KOPT-K1 (cell line): ENCODE measurements around the gene DNAH8.

Experiments
- H3K27ac ChIP-seq: fragments of 200-600 bp; sonication (generic); 2 replicates; pipeline ENCODE4 v1.5.1; 2016; ENCODE audit warnings: antibody characterized with exemption, mild to moderate bottlenecking, low read depth, low read length; ENCODE audit not compliant: poor library complexity, severe bottlenecking
- H3K36me3 ChIP-seq: fragments of 200-600 bp; sonication (generic); 2 replicates; pipeline ENCODE4 v1.5.1; 2017; ENCODE audit warnings: antibody characterized with exemption, mild to moderate bottlenecking, low read length, moderate library complexity; ENCODE audit not compliant: insufficient read depth
- H3K9me3 ChIP-seq: fragments of 200-600 bp; sonication (generic); 2 replicates; pipeline ENCODE4 v1.5.1; 2017; ENCODE audit warnings: antibody characterized with exemption, low read length, mild to moderate bottlenecking; ENCODE audit not compliant: insufficient read depth, poor library complexity, severe bottlenecking

The DNAH8 gene

DNA sequence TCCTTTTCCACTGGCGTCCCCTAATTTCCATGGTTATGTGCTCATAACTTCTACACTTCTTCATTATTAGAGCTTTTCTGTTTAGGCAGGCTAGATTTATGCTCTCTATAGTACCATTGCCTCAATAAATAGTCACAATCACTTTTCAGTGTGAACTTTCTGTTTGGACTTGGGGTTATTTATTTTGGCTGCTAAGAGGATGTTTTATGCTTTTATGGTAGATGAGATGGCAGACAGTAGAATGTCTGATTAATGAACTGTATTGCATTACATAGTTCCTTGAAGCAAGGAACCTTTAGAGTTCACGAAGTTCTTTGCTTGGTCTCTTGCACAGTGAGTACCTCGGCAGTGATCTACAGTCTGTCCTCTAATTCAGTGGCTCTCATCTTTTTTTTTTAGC lies 6.9 kb downstream of the DNAH8 start:
- Histone ChIP-seq H3K27ac (no peak overlapping the region), H3K36me3 (no peaks in the 10 kb centered on the region), H3K9me3 (no peaks in the 10 kb centered on the region)

DNA sequence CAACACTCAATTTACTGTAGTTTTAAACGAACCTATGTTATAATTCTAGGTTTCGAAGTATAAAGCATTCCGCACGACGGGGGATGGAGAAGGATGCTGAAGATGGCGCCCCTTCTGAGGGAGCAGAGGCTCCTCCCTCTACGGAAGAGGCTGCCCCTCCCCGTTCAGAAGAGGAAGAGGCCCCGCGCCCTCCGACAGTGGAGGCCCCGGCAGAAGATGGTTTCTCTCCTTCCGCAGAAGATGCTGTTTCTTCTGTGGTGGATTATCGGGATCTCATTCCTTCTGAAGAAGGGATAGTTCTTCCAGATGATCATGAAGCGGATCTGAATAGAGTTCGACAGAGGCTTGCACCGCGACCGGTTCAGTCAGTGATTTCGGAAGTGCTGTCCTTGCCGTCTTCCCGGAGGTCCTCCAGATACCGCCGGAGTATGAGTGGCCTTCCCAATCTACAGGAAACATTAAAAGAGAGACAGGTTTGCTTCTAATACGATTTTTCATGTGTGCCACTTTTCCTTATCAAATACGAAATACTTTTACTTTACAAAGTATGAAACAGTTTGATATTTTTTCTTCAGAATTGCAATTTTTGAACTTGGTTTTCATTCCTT lies 7.7 kb downstream of the DNAH8 start:
- Histone ChIP-seq H3K36me3 (no peaks in the 10 kb centered on the region), H3K27ac (no peak overlapping the region), H3K9me3 (no peaks in the 10 kb centered on the region)

DNA sequence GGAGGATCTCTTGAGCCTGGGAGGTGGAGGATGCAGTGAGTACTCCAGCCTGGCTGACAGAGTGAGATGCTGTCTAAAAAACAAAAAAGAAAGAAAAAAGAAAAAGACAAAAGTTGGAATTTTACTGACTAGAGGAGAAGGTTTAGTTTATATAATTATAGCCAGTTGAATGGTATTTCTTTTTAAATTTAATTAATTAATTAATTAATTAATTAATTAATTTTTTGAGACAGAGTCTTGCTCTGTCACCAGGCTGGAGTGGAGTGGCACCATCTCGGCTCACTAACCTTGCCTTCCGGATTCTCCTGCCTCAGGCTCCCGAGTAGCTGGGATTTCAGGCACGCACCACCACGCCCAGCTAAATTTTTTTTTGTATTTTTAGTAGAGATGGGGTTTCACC lies 8.7 kb downstream of the DNAH8 start:
- no peak overlapping the region for H3K27ac ChIP-seq
- H3K36me3 ChIP-seq: no peaks in the 10 kb centered on the region
- no peaks in the 10 kb centered on the region for H3K9me3 ChIP-seq

DNA sequence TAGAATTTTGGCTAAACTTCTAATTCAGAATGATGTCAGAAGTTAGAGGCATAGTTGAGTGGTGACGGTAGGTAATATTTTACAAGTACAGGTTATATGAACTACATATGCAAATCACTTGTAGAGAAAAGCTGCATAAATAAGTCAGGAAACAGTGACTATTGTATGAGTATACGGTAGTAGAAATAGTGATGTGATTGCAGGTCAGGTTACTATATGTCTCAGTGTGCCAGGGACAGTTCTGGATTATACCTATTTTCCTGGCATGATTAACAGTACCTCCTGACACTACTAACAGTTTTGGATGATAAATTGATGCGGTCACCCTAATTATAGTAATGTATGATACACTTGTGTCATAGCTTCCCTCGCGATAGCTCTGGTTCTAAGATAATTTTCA lies 9.2 kb downstream of the DNAH8 start:
- H3K27ac ChIP-seq: no peak overlapping the region
- no peaks in the 10 kb centered on the region for H3K9me3 ChIP-seq
- no peaks in the 10 kb centered on the region for H3K36me3 ChIP-seq

DNA sequence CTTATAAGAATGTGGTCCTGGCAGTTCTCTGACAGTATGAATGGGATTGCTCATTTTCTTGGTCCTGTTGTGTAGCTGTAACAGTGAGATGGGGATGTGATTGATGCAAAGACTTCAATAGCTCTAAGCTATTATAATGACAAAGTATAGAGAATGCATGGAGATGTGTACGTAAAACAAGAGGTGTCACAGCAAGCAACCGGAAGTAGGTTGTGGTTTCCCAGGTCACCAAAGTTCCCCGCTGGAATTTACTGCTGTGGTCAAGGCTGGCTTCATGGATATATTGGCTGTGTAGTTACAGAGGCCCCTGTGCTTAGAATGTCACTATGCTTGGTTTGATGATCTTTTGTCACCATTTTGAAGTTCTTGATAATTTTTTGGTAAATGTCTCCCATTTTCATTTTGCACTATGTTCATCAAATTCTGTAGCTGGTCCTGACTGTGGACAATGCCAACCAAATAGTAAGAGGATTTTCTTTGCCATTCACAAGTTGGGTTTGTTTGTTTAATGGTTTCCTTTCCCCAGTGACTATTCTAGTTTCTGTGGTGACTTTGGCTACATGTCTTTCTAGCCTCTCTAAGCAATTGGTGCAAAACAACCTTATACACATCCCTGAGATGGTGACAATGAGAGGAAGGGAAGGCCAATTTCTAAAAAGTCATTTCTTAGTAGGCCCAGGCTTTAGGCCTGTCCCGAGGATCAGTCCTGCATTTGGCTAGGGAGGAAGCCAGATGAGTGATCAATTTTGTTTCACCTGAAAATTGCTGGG lies 10.5 kb downstream of the DNAH8 start:
- Histone ChIP-seq H3K9me3 (no peaks in the 10 kb centered on the region), H3K36me3 (no peaks in the 10 kb centered on the region)

DNA sequence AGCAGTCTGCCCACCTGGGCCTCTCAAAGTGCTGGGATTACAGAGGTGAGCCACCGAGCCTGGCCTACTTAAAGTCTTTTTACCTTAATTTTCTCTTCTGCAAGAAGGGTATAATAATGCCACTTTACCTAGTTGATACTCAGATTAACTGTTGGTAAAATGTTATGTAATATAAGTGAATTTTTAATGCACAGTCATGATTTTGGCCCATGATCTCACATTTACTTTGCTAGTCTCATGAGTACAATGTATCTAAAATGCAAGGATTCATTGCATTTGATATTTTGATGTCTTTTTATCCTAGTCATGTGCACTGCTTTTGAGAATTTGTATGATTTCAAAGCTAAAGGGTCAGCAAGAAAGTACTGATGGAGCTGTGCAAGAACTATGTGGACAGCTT lies 13.1 kb downstream of the DNAH8 start:
- no peaks in the 10 kb centered on the region for H3K9me3 ChIP-seq
- H3K36me3 ChIP-seq: no peaks in the 10 kb centered on the region
- H3K27ac ChIP-seq: no peak overlapping the region

More for the DNA sequence above, 10.5 kb downstream of the DNAH8 start:
- no peak overlapping the region for H3K27ac ChIP-seq

DNA sequence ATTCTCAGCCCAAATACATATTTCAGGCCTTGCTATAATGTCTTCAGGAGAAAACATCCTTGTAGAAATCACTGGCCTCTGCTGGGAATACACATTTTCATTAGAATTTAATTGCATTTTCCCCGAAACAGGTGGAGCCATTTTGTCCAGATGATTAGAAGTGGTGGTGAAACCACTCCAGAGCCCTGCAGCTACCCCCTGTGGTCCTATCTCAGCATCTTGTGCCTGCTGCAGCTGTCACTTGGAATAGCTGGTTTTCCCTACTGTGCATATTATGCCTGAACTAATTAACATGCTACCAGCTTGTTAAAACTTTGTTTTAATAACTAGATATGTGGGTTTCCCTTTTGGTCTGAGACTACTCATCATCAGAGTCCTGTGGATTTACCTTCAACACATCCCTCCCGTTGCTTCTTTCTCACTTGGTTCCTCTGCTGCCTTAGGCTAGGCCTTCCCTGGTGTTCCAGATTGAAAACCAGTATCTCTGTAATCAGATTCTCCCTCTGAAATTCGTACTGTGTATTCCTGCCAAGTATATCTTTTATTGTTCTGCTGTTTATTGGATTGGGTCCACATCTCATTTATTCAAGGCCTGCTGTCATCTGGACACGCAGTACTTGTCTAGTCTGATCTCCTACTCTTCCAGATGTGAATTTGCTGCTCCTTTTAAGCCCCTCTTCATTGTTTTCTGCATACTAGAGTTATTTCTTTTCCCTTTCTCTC lies 15.2 kb downstream of the DNAH8 start:
- H3K27ac ChIP-seq: no peak overlapping the region
- H3K36me3 ChIP-seq: no peaks in the 10 kb centered on the region
- no peaks in the 10 kb centered on the region for H3K9me3 ChIP-seq

DNA sequence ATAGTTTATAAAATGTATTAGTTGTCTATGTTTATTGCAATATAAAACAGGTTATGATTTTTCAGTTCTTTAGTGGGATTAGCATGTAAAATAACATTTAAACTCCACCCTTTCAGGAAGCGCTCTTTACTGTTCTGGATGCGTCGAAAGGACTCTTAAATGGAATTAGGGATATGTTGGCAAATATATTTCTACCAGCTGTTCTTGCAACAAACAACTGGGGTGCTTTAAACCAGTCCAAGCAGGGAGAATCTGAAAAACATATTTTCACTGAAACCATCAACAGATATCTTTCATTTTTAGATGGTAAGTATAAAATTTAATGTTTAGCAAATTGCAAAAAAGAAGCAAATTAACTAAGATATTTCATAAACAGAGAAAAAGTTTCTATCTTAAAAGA lies 21.8 kb downstream of the DNAH8 start:
- no peaks in the 10 kb centered on the region for H3K36me3 ChIP-seq
- no peaks in the 10 kb centered on the region for H3K9me3 ChIP-seq
- no peak overlapping the region for H3K27ac ChIP-seq

DNA sequence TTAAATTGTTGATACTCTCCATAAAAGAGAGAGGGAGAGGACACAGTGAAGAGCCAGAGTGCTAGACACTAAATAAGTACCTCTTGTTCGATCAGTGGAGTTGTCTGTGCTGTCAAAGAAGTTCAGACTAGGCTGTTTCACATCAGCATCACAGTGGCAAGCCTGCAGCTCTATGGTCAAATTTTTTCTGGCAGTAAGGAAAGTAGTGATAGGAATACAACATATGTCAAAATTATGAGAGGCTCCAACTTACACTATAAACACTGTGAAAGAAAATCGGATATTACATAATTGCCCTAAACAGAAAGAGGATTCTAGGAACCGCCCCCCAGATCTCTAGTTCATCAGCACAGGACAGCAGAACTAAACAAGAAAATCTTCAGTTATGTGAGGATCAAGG lies 23.1 kb downstream of the DNAH8 start:
- H3K9me3 ChIP-seq: no peaks in the 10 kb centered on the region
- H3K27ac ChIP-seq: no peak overlapping the region
- no peaks in the 10 kb centered on the region for H3K36me3 ChIP-seq

DNA sequence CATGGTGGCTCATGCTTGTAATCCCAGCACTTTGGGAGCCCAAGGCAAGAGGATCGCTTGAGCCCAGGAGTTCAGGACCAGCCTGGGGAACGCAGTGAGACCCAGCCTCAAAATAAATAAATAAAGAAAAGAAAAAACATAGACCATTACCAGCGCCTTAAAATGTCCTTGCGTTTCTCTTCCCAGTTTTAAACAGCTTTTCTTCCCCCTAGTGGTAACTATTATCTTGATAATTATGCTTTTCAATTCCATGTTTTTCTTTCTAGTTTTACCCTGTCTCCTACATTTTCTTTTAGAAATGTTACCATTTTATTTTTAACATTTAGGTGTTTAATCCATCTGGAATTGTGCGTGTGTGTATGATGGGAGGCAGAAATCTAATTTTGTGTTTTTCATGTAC lies 24.4 kb downstream of the DNAH8 start:
- Histone ChIP-seq H3K9me3 (no peaks in the 10 kb centered on the region), H3K36me3 (no peaks in the 10 kb centered on the region), H3K27ac (no peak overlapping the region)

DNA sequence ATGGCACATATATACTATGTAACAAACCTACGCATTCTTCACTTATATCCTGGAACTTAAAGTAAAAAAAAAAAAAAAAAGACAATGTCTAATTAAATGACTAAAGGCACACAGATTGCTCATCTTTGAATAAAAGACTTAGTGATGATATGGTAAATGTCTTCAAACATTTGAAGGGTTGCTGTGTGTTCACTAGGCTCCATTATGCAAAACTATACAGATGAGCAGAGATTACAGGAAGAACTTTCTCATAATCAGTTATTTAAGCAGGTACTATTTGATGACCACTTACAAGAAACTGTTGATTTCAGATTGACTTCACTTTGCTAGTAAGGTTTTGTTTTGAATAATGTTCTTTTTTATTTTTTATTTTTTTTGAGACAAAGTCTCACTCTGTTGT lies 34.4 kb downstream of the DNAH8 start:
- H3K9me3 ChIP-seq: no peaks in the 10 kb centered on the region
- H3K36me3 ChIP-seq: no peaks in the 10 kb centered on the region

DNA sequence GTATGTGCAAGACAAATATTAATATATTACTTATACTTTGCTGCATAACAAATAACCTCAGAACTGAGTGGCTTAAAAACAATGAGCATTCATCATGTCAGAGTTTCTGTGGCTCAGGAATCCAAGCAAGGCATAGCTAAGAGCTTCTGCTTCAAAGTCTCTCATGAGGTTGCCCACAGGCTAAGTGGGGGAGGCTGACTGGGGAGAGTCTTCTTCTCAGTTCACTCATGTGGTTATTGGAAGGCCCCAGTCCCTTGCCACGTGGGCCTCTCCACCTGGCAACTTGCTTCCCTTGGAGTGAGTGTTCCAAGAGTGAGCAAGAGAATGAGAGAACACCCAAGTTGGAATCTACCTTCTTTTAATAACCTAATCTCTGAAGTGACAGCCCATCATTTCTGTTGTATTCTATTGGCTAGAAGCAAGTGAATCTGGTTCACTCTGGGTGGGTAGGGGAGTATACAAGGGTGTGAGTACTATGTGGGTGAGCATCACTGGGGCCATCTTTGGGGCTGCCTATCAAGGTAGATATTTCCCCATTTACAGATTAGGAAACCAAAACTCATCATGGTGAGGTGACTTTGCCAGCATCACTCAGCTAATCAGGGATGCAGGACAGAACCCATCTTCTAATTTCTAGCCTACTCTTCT lies 36.0 kb downstream of the DNAH8 start:
- H3K36me3 ChIP-seq: no peaks in the 10 kb centered on the region

More for the DNA sequence above, 34.4 kb downstream of the DNAH8 start:
- no peak overlapping the region for H3K27ac ChIP-seq

DNA sequence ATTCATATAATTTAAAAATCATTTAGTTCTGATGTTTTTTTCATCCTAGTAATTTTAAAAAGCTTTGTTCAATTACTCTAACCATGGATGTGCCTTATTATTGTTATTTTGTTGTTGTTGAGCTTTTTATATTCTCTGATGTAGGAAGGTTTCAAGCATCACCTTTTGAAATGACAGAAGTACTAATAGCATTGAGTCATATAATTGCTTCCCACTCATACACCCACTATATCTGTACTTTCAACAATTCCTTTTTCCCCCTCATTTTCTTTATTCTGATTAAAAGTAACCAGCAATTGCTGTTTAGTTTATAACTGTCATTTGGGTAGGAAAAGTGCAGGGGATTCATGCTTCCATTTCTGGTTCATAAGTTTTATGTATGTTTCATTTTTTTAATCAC lies 38.6 kb downstream of the DNAH8 start:
- H3K36me3 ChIP-seq: no peaks in the 10 kb centered on the region
- no peaks in the 10 kb centered on the region for H3K9me3 ChIP-seq
- no peak overlapping the region for H3K27ac ChIP-seq

More for the DNA sequence above, 36.0 kb downstream of the DNAH8 start:
- Histone ChIP-seq H3K9me3 (no peaks in the 10 kb centered on the region), H3K27ac (no peak overlapping the region)

DNA sequence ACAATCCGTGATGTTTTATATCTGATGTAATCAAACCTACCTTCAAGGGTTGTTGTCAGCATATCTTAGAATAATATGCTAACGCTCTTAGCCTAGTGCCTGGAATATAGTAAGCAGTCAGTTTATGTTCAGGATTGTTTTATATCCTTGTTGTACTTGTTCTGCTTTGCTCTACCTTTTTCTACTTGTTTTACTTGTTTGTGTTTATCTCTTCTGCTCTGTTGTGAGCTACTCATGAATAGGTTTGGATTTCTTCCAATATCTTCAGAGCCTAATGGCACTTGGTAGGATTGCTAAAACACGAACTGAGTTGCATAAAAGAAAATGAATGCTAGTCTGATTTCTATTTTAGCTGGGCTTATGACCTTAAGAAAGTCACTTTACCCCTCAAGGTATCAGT lies 40.1 kb downstream of the DNAH8 start:
- Histone ChIP-seq H3K27ac (no peak overlapping the region), H3K36me3 (no peaks in the 10 kb centered on the region), H3K9me3 (no peaks in the 10 kb centered on the region)

DNA sequence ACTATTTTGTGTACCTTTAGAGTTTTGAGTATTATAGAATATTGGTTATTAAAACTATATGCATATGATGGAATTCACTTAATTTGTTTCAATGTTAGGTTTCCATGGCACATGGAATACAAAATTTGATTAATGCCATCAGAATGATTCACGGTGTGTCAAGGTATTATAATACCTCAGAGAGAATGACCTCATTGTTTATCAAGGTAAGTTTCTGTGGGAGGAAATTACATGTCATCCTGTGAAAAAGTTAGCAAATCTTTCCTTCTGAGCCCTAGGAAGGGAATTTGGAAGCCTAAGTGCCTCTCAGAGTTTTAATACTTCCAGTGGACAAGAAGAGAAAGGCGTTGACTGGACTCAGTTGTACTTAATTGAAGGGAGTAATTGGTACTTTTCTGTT lies 40.8 kb downstream of the DNAH8 start:
- Histone ChIP-seq H3K27ac (no peak overlapping the region), H3K9me3 (no peaks in the 10 kb centered on the region), H3K36me3 (no peaks in the 10 kb centered on the region)
